GM21423 (cell line): ENCODE results near the gene SCARF2.
"Not testable (repeated sequence)": the region's sequence is repeated elsewhere in the genome, so short reads cannot be mapped to it uniquely, and the experiment has no call there.

ENCODE experiments used
- ATAC-seq: cut with Tn5 transposase; IDR thresholded peaks from one replicate; pipeline ENCODE4 v1.9.1; 2021; ENCODE audit warnings: mild to moderate bottlenecking, moderate library complexity; ENCODE audit not compliant: unreplicated experiment

SCARF2 gene

DNA sequence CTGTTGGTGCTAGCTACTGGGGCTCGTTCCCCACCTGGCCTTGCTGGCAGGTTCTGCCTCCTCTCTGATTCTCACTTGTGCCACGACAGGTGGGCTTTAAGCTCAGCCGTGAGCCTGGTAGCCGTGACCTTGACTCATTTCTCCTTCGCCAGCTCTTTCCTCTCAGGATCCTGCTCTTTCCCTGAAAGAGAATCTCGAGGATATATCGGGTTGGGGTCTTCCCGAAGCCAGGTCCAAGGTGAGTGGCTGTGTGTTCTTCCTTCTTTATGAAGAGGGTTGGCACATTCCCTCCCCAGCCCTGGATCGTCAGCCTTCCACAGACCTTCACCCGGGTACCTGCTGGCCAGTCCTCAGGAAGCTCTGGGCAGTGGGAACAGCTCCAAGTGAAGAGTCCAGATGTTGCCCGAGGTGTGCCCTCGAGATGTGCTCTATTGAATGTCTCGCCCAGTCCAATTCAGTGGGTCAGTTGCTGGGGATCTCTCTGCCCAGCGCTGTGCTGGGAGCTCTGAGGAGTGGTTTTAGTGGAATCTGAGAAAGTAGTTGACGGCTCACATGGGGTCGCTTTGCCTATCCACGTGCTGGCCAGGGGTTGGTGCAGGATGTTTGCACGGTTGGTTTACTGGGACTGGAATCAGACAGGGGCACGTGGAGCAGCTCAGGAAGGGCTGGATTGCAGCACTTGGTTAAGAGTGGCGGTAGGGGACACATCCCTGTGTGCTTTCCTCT lies 42.3 kb downstream of the SCARF2 start:
- ATAC-seq = no peak

DNA sequence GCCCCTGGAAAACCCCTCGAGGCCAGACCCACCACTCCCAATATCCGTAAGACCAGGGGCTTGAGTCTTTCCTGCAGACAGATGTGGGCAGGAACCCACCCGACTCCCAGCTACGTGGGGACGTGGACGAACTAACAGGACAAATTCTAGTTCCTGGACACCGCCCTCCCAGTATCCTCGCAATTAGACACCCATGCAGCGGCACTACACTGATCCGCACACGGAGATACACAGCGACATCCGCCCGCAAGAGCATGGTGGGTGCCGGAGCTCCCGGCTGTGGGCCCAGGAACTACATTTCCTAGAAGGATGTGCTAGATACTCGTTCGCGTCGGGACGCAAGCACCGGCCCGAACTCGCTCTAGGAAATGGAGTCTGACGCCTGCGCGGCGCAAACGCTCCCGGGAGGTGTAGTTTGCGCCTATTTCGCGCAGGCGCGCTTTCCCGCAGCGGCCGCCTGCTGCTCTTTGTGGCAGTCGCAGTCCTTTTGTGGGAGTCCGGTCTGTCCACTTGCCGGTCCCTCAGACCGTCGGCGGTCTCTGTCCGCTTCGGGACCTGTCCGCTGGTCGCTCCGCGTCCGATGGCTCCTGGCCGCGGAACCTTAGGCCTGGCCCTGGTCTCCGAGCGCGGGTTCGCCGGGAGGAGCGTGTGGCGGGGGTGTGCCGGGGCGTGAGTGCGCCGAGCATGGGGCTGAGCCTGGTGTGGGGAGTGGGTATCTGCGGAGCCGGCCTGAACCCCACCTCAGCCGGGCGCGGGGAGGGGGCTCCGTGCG lies 43.7 kb downstream of the SCARF2 start, which contains the start of gene ZNF74:
ZNF74 (plus strand) TSS at position 447 of the 772 bp plus-strand sequence. CDS start 478 bp downstream, outside the sequence.
- peak; percentile 82 for ATAC-seq

DNA sequence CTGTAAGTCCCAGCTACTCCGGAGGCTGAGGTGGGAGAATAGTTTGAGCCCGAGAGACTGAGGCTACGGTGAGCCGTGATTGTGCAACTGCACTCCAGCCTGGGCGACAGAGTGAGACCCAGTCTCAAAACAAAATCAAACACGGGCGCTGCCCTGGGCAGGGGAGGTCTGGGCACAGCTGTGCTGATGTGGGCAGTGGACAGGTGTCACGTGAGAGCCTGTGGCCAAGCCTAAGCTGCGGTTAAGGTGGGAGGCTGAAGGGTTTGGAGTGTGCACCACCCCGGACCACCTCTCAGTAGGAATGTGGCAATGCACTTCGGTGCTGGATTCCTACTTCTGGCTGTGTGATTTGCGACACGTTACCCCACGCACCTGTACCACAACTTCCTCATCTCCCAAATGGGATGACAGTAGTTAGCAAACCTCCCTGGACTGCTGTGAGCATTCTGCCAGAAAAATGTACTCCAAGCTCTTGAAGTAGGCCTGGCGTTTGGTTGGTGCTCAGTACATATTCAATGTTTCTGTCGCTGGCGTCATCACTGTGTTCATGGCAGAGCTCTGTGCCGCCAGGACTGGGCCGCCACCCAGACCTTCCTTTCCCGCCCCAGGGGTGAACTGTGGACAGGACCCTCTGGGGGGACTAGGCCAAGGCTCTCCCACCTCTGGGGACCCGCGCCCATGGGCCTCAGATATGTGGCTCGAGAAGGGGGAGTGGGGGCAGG lies 44.5 kb downstream of the SCARF2 start:
- ATAC-seq = no peak

DNA sequence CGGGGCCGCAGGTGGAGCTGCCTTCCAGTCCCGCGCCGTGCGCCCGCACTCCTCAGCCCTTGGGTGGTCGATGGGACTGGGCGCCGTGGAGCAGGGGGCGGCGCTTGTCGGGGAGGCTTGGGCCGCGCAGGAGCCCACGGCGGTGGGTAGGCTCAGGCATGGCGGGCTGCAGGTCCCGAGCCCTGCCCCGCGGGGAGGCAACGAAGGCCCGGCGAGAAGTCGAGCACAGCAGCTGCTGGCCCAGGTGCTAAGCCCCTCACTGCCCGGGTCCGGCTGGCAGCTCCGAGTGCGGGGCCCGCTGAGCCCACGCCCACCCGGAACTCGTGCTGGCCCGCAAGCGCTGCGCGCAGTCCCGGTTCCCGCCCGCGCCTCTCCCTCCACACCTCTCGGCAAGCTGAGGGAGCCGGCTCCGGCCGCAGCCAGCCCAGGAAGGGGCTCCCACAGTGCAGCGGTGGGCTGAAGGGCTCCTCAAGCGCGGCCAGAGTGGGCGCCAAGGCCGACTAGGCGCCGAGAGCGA lies 45.2 kb downstream of the SCARF2 start:
- not testable (repeated sequence) for ATAC-seq

DNA sequence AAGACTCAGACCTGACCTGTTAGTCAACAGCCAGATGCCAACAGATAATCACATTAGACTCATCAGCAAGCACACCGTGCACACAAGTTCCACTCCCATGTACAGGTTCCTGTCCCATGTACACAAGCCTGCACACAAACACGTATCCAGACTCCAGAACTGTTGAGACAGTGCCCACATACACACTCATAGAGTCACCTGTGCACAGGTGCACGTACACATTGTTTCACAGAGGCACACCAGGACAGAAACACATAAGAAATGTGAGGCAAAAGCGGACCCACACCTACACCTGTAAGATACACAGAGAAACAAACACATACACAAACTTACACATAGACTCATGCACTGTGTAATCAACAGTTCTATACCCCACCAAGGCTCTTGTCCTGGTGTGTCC lies 46.4 kb downstream of the SCARF2 start:
- no peak for ATAC-seq

DNA sequence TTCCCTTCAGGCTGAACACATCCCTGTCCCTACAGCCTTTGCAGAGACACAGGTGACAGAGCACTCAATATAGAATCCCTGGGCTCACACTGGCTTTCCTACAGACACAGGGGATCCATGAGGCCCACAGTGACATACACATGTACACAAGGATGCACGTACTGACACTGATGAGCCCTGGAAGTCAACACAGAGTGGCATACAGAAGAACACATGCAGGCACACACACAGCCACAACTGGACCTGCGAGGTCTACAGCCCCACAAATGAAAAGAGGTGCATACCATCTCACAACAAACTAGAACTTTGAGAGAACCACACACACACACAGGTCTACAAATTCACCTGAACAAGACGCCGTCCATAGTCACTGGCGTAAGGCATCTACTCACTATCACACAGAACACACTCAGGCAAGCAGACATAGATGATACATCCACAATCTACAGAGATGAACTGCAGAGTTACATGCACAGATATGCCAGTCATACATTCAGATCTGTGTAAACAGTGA lies 47.2 kb downstream of the SCARF2 start:
- ATAC-seq = no peak

DNA sequence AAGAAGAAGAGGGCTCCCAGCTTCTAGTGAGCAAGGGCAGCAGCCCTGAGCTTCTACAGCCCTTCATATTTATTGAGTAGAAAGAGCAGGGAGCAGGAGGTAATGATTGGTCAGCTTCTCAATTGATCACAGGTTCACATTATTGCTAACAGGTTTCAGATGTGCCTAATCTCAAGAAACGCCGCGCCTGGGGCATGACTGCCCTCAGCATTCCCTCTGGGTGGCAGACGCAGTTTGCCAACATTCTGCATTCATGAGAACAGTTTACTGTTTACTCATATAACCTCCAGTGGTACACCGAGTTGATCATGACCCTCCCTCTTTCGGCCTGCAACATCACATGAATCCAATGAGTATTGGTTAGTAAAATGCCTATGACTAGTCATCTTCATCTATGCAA lies 48.3 kb downstream of the SCARF2 start:
- no peak for ATAC-seq

DNA sequence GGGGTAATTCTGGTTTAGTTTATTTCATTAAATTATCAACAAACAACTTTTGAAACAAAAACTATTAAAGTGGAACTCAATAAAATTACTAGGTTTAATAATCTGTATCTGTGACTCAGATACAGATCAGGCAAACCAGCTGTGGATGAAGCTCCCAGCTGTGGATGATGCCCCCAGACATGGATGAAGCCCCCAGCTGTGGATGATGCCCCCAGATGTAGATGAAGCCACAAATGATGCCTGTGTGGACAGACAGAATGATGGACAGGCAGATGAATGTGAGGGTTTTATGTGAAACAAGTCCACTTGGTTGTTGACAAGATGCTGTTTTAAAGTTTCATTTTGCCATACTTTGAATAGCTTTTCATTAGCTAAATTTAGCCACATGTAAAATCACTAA lies 49.4 kb downstream of the SCARF2 start:
- ATAC-seq = no peak

DNA sequence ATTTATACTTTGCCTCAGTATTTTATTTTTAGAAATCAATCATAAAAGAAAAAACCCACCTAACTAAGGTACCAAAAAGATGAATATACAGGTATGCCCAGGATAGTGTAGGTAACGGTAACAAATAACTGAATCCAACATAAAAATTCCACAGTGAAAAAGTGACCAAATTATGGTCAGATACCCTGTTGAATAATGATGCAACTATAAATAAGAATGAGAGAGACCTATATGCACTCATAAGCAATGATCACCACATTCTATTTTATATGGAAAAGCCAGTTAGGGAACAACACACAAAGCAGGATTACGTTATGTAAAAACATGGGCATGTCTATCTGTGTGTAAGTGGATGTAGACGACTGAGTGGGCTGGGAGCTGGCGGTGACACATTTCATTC lies 50.7 kb downstream of the SCARF2 start:
- no peak for ATAC-seq

DNA sequence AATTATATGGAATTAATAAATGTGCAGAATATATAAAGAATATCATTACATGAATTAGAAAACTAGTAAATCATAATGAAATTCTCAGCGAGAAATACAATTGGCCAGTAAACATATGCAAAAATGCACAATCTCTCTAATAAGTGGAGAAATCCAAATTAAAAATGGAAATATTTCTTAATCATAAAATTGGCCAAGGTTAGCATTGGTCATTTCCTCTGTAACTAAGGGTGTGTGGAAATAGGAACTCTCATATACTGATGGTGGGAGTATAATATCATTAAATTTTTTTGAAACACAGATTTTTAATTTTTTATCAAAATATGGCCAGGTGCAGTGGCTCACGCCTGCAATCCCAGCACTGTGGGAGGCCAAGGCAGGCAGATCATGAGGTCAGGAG lies 51.3 kb downstream of the SCARF2 start:
- ATAC-seq = no peak

DNA sequence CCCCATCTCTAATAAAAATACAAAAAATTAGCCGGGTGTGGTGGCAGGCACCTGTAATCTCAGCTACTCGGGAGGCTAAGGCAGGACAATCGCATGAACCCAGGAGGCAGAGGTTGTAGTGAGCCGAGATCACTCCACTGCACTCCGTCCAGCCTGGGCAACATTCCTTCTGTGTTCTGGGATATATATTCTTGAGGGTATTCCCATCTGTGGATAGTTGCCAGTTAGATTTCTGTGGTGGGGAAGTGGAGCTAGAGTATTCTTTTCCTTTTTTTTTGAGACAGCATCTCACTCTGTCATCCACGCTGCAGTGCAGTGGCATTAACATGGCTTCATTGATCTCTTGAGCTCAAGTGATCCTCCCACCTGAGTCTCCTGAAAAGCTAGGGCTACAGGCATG lies 52.8 kb downstream of the SCARF2 start:
- ATAC-seq = no peak

DNA sequence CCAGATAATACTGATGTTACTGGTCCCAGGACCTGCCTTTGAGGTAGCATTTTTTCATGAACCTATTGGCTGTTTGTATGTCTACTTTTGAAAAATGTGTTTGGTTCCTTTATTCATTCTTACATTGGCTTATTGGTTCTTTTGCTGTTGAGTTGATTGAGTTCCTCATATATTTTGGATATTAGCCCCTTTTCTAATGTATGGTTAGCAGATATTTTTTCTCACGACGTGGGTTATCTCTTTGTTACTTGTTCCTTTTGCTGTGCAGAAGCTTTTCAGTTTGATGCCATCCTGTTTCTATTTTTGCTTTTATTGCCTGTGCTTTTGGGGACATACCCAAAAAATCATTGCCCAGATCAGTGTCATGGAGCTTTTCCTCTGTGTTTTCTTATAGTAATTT lies 53.5 kb downstream of the SCARF2 start:
- no peak for ATAC-seq

DNA sequence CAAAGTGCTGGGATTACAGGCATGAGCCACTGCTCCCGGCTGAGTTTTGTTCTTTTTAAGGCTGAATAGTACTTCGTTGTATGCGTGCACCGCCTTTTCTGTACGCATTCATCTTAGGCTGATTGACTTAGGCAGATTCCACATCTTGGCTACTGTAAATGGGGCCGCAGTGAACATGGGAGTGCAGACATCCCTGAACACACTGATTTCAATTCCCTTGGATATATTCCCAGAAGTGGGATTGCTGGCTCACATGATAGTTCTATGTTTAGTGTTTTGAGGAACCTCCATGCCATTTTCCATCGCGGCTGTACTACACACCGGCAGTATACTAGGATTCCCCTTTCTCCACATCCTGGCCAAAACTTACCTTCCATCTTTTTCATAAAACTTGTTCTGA lies 54.1 kb downstream of the SCARF2 start:
- ATAC-seq = no peak

DNA sequence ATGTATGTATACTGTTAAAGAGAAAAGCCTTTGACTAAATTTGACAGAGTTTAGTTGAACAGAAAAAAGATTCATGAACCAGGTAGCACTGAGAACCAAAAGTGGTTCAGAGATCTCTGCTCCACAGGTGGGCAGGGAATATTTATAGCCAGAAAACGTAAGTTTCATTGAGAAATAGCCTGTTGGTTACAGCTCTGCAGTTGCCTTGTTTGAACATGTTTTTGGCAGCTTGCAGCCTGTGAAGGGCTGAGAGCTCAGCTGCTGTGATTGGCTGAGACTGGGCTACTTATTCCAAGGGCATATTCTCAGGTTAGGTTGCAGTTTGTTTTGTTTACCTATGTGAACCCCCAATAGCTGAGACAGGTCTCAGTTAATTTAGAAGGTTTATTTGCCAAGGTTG lies 57.1 kb downstream of the SCARF2 start:
- no peak for ATAC-seq

DNA sequence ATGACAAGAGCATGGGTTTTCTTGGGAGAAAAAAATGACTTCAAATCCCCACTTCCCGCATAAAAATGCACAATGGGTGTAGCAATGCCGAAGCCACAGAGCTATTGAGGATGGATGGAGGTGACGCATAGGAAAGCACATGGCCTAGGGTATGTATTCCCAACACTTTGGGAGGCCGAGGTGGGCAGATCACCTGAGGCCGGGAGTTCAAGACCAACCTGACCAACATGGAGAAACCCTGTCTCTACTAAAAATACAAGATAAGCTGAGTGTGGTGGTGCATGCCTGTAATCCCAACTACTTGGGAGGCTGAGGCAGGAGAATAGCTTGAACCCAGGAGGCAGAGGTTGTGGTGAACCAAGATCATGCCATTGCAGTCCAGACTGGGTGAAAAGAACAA lies 58.9 kb downstream of the SCARF2 start:
- not testable (repeated sequence) for ATAC-seq

DNA sequence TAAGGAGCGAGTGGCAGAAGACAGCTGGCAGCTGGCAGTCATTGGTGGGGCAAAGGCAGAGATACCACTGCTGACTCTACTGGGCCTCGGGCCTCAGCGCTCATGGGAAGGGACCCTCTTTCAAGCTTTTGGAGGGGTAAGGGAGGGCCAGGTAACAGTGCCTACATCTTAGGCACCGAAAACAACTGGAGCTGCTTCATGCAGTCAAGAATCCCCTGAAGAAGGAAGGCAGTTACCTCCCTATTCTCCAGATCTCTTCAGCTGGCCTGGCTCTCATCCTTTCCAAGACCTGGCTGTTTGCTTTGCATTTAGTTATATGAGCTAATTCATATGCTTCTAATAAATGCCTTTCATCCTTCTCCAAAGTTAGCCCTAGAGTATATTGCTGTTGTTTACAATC lies 59.5 kb downstream of the SCARF2 start:
- no peak for ATAC-seq

DNA sequence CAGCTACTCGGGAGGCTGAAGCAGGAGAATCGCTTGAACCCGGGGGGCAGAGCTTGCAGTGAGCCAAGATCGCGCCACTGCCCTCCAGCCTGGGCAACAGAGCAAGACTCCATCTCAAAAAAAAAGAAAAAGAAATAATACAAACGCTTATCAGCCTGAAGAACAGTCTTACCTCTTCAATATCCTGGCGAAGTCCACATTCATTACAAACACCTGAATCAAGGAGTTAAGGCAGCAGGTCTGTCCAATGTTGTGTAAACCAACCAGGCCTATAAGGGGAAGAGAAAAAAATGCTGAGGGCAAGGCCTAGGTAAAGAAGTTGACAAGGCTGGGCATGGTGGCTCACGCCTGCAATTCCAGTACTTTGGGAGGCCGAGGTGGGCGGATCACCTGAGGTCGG lies 60.6 kb downstream of the SCARF2 start:
- not testable (repeated sequence) for ATAC-seq

DNA sequence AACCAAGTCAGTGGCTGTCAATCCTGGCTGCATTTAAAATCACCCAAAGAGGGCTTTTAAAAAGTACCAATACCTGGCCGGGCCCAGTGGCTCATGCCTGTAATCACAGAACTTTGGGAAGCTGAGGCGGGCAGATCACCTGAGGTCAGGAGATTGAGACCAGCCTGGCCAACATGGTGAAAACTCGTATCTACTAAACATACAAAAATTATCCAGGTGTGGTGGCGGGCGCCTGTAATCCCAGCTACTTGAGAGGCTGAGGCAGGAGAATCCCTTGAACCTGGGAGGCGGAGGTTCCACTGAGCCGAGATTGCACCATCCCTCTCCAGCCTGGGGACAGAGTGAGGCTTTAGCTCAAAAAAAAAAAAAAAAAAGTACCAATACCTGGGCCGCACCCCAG lies 61.3 kb downstream of the SCARF2 start:
- ATAC-seq = not testable (repeated sequence)
